SK-N-SH (cell line): ENCODE results near the gene ADIPOR2. TPM values are rescaled to one million over a fixed set of nuclear protein-coding genes. Genes with fewer than 3 reads are reported as not detected.

Experiments used
- CTCF ChIA-PET: fragments of 300-600, 350-600 bp; formaldehyde crosslinking; extraction: SDS; loops from one replicate; lab custom pipeline; 2021; lab: Yijun Ruan, JAX
- POLR2A ChIA-PET: fragments of 350-600 bp; sonication (Branson Sonifier 250); formaldehyde crosslinking; extraction: SDS; loops from one replicate; lab custom pipeline; 2020; ENCODE audit warnings: antibody characterized with exemption, inconsistent platforms; lab: Yijun Ruan, JAX
- DNase-seq: peaks from one replicate; pipeline ENCODE4 v3.0.0; 2012
- H2AFZ ChIP-seq: fragments of 200-600 bp; sonication (generic); 2 replicates; pipeline ENCODE4 v1.8.1; 2016; ENCODE audit warnings: antibody characterized with exemption, mild to moderate bottlenecking, low read depth
- H3F3A ChIP-seq: fragments of 200-600 bp; sonication (generic); replicated peaks from 2 replicates; pipeline ENCODE3; 2016; ENCODE audit warnings: antibody characterized with exemption, mild to moderate bottlenecking; ENCODE audit not compliant: insufficient read depth
- H3K27ac ChIP-seq, 2 experiments: fragments of 200-500 bp in 1 of 2; fragments of 200-600 bp in 1 of 2; sonication (Bioruptor generic) in 1 of 2; sonication (generic), shearing (Covaris generic) in 1 of 2; 2 replicates each; pipeline versions ENCODE4 v1.5.1 to v1.6.1; 2014 to 2016; ENCODE audit warnings: low read depth in 2 of 2, inconsistent platforms in 1 of 2, low read length in 1 of 2, mild to moderate bottlenecking in 1 of 2, mixed read lengths in 1 of 2
- H3K27me3 ChIP-seq: fragments of 200-600 bp; sonication (generic), shearing (Covaris generic); 2 replicates; pipeline ENCODE4 v1.6.1; 2016; ENCODE audit warnings: mixed run types; ENCODE audit not compliant: insufficient read depth
- H3K36me3 ChIP-seq, 2 experiments: fragments of 200-500 bp in 1 of 2; fragments of 200-600 bp in 1 of 2; sonication (Bioruptor generic) in 1 of 2; sonication (generic) in 1 of 2; replicated peaks in 1 of 2; 2 replicates each; pipeline versions ENCODE3 to v1.5.1; 2014 to 2016; ENCODE audit warnings: low read length in 1 of 2, mild to moderate bottlenecking in 1 of 2; ENCODE audit not compliant: insufficient read depth in 2 of 2, control insufficient read depth in 1 of 2
- H3K4me1 ChIP-seq, 2 experiments: fragments of 200-500 bp in 1 of 2; fragments of 200-600 bp in 1 of 2; sonication (Bioruptor generic) in 1 of 2; sonication (generic), shearing (Covaris generic) in 1 of 2; 2 replicates each; pipeline versions ENCODE4 v1.5.1 to v1.6.1; 2014 to 2016; ENCODE audit warnings: low read depth in 1 of 2, low read length in 1 of 2, mixed run types in 1 of 2; ENCODE audit not compliant: insufficient read depth in 2 of 2, control insufficient read depth in 1 of 2
- H3K4me2 ChIP-seq: fragments of 200-600 bp; sonication (generic), shearing (Covaris generic); 2 replicates; pipeline ENCODE4 v1.6.1; 2017; ENCODE audit warnings: mixed run types
- H3K4me3 ChIP-seq, 2 experiments: fragments of 200-500 bp in 1 of 2; fragments of 200-600 bp in 1 of 2; sonication (Bioruptor generic) in 1 of 2; sonication (generic), shearing (Covaris generic) in 1 of 2; 2 replicates each; pipeline versions ENCODE4 v1.5.1 to v1.8.1; 2014 to 2016; ENCODE audit warnings: low read depth in 2 of 2, inconsistent platforms in 1 of 2, low read length in 1 of 2, mild to moderate bottlenecking in 1 of 2, mixed read lengths in 1 of 2, moderate library complexity in 1 of 2
- H3K79me2 ChIP-seq: fragments of 200-600 bp; sonication (generic); 2 replicates; pipeline ENCODE4 v1.8.1; 2017; ENCODE audit warnings: mild to moderate bottlenecking; ENCODE audit not compliant: insufficient read depth
- H3K9ac ChIP-seq: fragments of 200-600 bp; sonication (generic); 2 replicates; pipeline ENCODE4 v1.6.1; 2017; ENCODE audit warnings: mixed run types
- H3K9me2 ChIP-seq: fragments of 200-600 bp; sonication (generic); 2 replicates; pipeline ENCODE4 v1.6.1; 2017; ENCODE audit warnings: mixed run types
- H3K9me3 ChIP-seq: fragments of 200-600 bp; sonication (generic); 2 replicates; pipeline ENCODE4 v1.6.1; 2017; ENCODE audit warnings: mixed run types, mild to moderate bottlenecking, moderate library complexity
- H4K20me1 ChIP-seq: fragments of 200-600 bp; sonication (generic); 2 replicates; pipeline ENCODE4 v1.6.1; 2017; ENCODE audit warnings: mild to moderate bottlenecking, mixed run types; ENCODE audit not compliant: insufficient read depth
- CHD2 ChIP-seq: fragments of 150-350 bp; IDR thresholded peaks from 2 replicates; pipeline ENCODE4 v1.6.1; 2018; ENCODE audit warnings: low read length; ENCODE audit not compliant: partially characterized antibody
- EP300 ChIP-seq, 2 experiments: IDR thresholded peaks; 2 replicates each; pipeline versions ENCODE4 v1.4.0 to v1.6.1; 2012; ENCODE audit warnings: borderline replicate concordance in 1 of 2, low read depth in 1 of 2, low read length in 1 of 2
- FOSL2 ChIP-seq: IDR thresholded peaks from 2 replicates; pipeline ENCODE4 v1.4.0; 2012; ENCODE audit warnings: low read depth, mild to moderate bottlenecking, moderate library complexity, borderline replicate concordance
- FOXJ3 ChIP-seq: sonication (generic); formaldehyde crosslinking; IDR thresholded peaks from 2 replicates; pipeline ENCODE4 v1.5.1; 2020; ENCODE audit warnings: mild to moderate bottlenecking, missing genetic modification reagents
- JUND ChIP-seq: IDR thresholded peaks from 2 replicates; pipeline ENCODE4 v1.4.0; 2012
- MAX ChIP-seq: IDR thresholded peaks from 2 replicates; pipeline ENCODE4 v1.4.0; 2012; ENCODE audit warnings: low read depth
- MXI1 ChIP-seq: IDR thresholded peaks from 2 replicates; pipeline ENCODE4 v1.6.1; 2012; ENCODE audit warnings: mild to moderate bottlenecking, low read depth, low read length, improper control_type of control experiment
- RAD21 ChIP-seq: IDR thresholded peaks from 2 replicates; pipeline ENCODE4 v1.6.1; 2012; ENCODE audit warnings: mild to moderate bottlenecking, low read length
- REST ChIP-seq: IDR thresholded peaks from 2 replicates; pipeline ENCODE4 v1.6.1; 2012; ENCODE audit warnings: mild to moderate bottlenecking, low read depth, low read length, moderate library complexity
- RXRA ChIP-seq: IDR thresholded peaks from 2 replicates; pipeline ENCODE4 v1.4.0; 2012; ENCODE audit warnings: low read depth, mild to moderate bottlenecking, borderline replicate concordance
- SIN3A ChIP-seq: IDR thresholded peaks from 2 replicates; pipeline ENCODE4 v1.6.1; 2012; ENCODE audit warnings: low read depth, mild to moderate bottlenecking, low read length, moderate library complexity, borderline replicate concordance
- TAF1 ChIP-seq: IDR thresholded peaks from 2 replicates; pipeline ENCODE4 v1.6.1; 2012; ENCODE audit warnings: low read depth, mild to moderate bottlenecking, low read length, moderate library complexity, borderline replicate concordance
- TCF12 ChIP-seq: IDR thresholded peaks from 2 replicates; pipeline ENCODE4 v1.4.0; 2012
- TEAD4 ChIP-seq: IDR thresholded peaks from 2 replicates; pipeline ENCODE4 v1.4.0; 2012; ENCODE audit warnings: mild to moderate bottlenecking, borderline replicate concordance; ENCODE audit not compliant: insufficient read depth
- USF1 ChIP-seq: IDR thresholded peaks from 2 replicates; pipeline ENCODE4 v1.4.0; 2012; ENCODE audit warnings: low read depth, borderline replicate concordance
- USF2 ChIP-seq: fragments of 150-350 bp; IDR thresholded peaks from 2 replicates; pipeline ENCODE4 v1.6.1; 2017; ENCODE audit warnings: antibody characterized with exemption, low read length, low read depth, borderline replicate concordance
- YY1 ChIP-seq: IDR thresholded peaks from 2 replicates; pipeline ENCODE4 v1.4.0; 2012; ENCODE audit warnings: low read depth, mild to moderate bottlenecking
- WGBS: methylation state at CpG from one replicate; pipeline ENCODE4 v1.1.6; 2017; ENCODE audit warnings: low lambda C conversion rate; 5-methylcytosine and 5-hydroxymethylcytosine counted together
- polyA plus RNA-seq, 3 experiments: library from polyadenylated mRNA; depleted of rRNA; stranded (reverse); fragments of >200 nt; gene quantifications; 2 replicates each; pipeline ENCODE4 v1.2.3, GENCODE V29; 2012

Gene ADIPOR2
- polyA plus RNA-seq, 1 of the 3 experiments (the other 2 are of a cell fraction): 17.1 TPM

- Histone ChIP-seq H4K20me1 (peaks cover 8% of the 10 kb centered on the region; the same call in 1 of the 2 replicates), H3K36me3 (peaks cover 0 to 22% of the 10 kb centered on the region in 2 experiments), H3K27me3 (no peaks in the 10 kb centered on the region), H3K9me3 (no peaks in the 10 kb centered on the region), H3K4me3 (no peak overlapping the region)
- DNase-seq: no peak
- WGBS: 52% methylated on average over 5 of the region's 5 CpGs
- TF ChIP-seq TCF12: peak; percentile 43
- TF ChIP-seq USF2: no peak
- TF ChIP-seq, all 33 proteins: peak for 1
- no peak overlapping the region for H2AFZ ChIP-seq
- H3K4me1 ChIP-seq: peaks cover 0 to 11% of the 10 kb centered on the region in 2 experiments; a peak in 1 of 4 replicates
- no peaks in the 10 kb centered on the region for H3K9me2 ChIP-seq
- ChIA-PET CTCF (interaction anchor here (1.0 to 20.8 kb wide), 7 partner anchors 9 to 289 kb away, joined by 4 to 605 read pairs (median 5); no protein-coding TSS in a partner anchor), POLR2A (interaction anchor here (0.8 to 1.5 kb wide), 2 partner anchors 11 to 20 kb away, joined by 3 to 4 read pairs; no protein-coding TSS in a partner anchor)
- peaks cover 3% of the 10 kb centered on the region for H3F3A ChIP-seq
- H3K9ac ChIP-seq: no peak overlapping the region
- H3K79me2 ChIP-seq: no peaks in the 10 kb centered on the region; the same call in 1 of the 2 replicates
- H3K4me2 ChIP-seq: no peak overlapping the region
- no peak overlapping the region for H3K27ac ChIP-seq
Measured at GRCh38 chr12:1650260-1650977, 40.5 kb upstream of the ADIPOR2 start.

GRCh38 chr12:1650978-1651361 lies 39.9 kb upstream of the ADIPOR2 start:
- ChIA-PET CTCF (interaction anchor here (1.0 to 20.8 kb wide), 4 partner anchors 16 to 288 kb away, joined by 4 to 605 read pairs (median 125); no protein-coding TSS in a partner anchor), POLR2A (no interaction called here)
- Histone ChIP-seq H3K36me3 (peaks cover 0 to 22% of the 10 kb centered on the region in 2 experiments), H3K4me1 (peaks cover 0 to 11% of the 10 kb centered on the region in 2 experiments; a peak in 1 of 4 replicates), H3K9ac (no peak overlapping the region), H3K27ac (no peak overlapping the region), H2AFZ (no peak overlapping the region), H3K79me2 (no peaks in the 10 kb centered on the region; the same call in 1 of the 2 replicates), H3K9me3 (no peaks in the 10 kb centered on the region), H3K4me3 (no peak overlapping the region), H3F3A (peaks cover 3% of the 10 kb centered on the region), H3K9me2 (no peaks in the 10 kb centered on the region), H4K20me1 (peaks cover 8% of the 10 kb centered on the region; the same call in 1 of the 2 replicates), H3K4me2 (no peak overlapping the region), H3K27me3 (no peaks in the 10 kb centered on the region)
- DNase-seq: no peak
- WGBS: 80% methylated on average over 6 of the region's 6 CpGs
- no peak for TF ChIP-seq REST
- TF ChIP-seq TEAD4: no peak
- no peak for TF ChIP-seq MXI1
- no peak for TF ChIP-seq RXRA
- TF ChIP-seq JUND: no peak
- no peak for TF ChIP-seq FOSL2
- TF ChIP-seq TCF12: no peak
- TF ChIP-seq SIN3A: no peak
- no peak for TF ChIP-seq MAX
- no peak for TF ChIP-seq USF2
- TF ChIP-seq TAF1: no peak
- no peak for TF ChIP-seq FOXJ3 (CRISPR knock-in tag)
- no peak for TF ChIP-seq YY1
- TF ChIP-seq EP300 (IDR thresholded peaks at IDR 0.05; ENCODE audit: borderline replicate concordance in 1 of 2, low read depth in 1 of 2, low read length in 1 of 2): no peak
- TF ChIP-seq USF1: no peak
- TF ChIP-seq RAD21: no peak
- no peak for TF ChIP-seq CHD2
